ENCODE measurements around the gene GATA1.

GATA1 gene

DNA sequence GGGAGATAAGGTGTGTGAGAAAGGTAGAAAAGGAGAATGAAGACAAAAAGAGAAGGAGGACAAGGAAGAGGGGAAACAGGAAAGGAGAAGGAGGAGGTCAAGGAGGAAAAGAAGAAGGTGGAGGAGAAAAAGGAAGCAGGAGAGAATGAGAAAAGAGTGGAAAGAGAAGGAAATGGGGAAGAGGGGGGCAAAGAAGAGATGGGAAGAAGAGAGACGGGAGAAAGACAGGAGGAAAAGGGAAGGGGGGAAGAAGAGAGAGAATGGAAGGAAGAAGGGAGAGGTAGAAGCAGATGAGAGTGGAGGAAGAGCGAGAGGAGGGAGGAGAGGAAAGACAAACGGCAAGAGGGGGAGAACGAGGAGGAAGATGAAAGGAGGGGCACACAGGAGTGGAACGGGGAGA, 4.1 kb downstream of the GATA1 start:
- H3K4me3 ChIP-seq (ENCODE audit: low read depth, low read length) = no peak overlapping the region
- TF ChIP-seq, protein P1, sequence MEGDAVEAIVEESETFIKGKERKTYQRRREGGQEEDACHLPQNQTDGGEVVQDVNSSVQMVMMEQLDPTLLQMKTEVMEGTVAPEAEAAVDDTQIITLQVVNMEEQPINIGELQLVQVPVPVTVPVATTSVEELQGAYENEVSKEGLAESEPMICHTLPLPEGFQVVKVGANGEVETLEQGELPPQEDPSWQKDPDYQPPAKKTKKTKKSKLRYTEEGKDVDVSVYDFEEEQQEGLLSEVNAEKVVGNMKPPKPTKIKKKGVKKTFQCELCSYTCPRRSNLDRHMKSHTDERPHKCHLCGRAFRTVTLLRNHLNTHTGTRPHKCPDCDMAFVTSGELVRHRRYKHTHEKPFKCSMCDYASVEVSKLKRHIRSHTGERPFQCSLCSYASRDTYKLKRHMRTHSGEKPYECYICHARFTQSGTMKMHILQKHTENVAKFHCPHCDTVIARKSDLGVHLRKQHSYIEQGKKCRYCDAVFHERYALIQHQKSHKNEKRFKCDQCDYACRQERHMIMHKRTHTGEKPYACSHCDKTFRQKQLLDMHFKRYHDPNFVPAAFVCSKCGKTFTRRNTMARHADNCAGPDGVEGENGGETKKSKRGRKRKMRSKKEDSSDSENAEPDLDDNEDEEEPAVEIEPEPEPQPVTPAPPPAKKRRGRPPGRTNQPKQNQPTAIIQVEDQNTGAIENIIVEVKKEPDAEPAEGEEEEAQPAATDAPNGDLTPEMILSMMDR (IDR thresholded peaks at IDR 0.05; ENCODE audit: low read depth, low read length) = no peak

DNA sequence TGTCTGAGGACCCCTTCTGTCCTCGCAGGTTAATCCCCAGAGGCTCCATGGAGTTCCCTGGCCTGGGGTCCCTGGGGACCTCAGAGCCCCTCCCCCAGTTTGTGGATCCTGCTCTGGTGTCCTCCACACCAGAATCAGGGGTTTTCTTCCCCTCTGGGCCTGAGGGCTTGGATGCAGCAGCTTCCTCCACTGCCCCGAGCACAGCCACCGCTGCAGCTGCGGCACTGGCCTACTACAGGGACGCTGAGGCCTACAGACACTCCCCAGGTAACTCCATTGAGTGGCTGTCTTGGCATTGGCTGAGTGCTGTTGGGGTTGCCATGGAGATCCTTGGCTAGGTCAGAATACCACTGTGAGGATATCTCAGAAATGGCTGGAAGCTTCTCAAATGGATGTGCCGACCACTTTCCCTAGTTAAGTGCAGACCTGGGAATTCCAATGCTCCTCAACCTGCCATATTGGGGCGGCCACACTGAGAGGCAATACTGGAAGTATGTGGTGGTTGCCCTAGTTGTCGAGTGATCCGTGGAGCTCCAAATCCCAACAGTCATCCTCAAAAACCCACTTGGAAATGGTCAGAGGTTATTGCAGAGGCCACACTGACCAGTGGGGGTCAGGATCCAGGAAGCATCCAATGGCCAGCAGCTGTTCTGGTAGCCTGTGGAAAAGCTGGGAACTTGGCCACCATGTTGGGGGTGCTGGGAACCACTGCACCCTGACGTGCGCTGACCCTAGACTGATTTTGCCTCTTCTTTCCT, 4.9 kb downstream of the GATA1 start:
- TF ChIP-seq, protein P1 (IDR thresholded peaks at IDR 0.05; ENCODE audit: low read depth, low read length) = no peak
- H3K4me3 ChIP-seq (ENCODE audit: low read depth, low read length) = no peak overlapping the region

DNA sequence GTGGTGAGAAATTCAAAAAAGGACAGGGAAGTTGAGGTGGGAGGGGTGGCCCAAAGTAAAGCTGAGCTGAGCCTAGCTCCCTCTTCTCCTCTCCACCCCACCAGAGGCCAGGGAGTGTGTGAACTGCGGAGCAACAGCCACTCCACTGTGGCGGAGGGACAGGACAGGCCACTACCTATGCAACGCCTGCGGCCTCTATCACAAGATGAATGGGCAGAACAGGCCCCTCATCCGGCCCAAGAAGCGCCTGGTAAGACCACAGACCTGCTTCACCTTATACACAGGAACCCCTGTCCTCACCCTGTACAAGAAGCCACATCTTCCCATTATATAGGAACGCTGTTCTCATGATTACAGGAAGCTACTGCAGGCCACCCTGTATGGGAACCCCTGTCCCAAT, 5.8 kb downstream of the GATA1 start:
- TF ChIP-seq, protein P1 (IDR thresholded peaks at IDR 0.05; ENCODE audit: low read depth, low read length) = no peak
- H3K4me3 ChIP-seq (ENCODE audit: low read depth, low read length) = no peak overlapping the region

DNA sequence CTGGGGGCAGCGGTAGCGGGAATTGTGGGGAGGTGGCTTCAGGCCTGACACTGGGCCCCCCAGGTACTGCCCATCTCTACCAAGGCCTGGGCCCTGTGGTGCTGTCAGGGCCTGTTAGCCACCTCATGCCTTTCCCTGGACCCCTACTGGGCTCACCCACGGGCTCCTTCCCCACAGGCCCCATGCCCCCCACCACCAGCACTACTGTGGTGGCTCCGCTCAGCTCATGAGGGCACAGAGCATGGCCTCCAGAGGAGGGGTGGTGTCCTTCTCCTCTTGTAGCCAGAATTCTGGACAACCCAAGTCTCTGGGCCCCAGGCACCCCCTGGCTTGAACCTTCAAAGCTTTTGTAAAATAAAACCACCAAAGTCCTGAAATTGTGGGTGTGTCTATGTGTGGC, 7.5 kb downstream of the GATA1 start:
- TF ChIP-seq, protein P1 (IDR thresholded peaks at IDR 0.05; ENCODE audit: low read depth, low read length) = no peak
- H3K4me3 ChIP-seq (ENCODE audit: low read depth, low read length) = no peak overlapping the region

DNA sequence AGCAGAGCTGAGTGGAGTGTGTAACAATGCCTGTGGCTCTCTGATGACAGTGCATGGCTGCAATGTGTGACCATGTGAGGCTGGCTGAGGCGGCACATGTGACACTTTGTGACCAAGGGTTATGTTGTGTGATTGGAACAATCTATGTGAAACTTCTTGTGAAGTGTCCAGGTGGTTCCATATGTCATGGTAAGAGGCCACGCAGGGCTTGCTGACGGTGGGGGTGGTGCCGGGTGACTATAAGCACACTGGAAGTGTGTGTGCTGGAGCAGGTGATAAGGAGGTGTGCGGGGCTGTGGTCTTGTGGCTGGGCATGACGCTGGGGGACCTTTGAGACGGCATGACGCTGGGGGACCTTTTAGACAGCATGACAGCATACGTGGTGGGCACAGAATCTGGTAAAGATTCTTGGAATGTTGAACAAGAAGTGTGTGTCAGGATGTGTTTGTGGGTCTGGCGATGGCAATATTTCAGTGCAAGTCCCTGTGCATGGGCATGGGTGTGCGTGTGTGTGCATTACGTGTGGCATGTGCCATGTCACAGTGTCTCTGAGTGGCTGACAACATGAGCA, 8.0 kb downstream of the GATA1 start:
- TF ChIP-seq, protein P1 (IDR thresholded peaks at IDR 0.05; ENCODE audit: low read depth, low read length) = no peak
- no peak overlapping the region for H3K4me3 ChIP-seq (ENCODE audit: low read depth, low read length)

DNA sequence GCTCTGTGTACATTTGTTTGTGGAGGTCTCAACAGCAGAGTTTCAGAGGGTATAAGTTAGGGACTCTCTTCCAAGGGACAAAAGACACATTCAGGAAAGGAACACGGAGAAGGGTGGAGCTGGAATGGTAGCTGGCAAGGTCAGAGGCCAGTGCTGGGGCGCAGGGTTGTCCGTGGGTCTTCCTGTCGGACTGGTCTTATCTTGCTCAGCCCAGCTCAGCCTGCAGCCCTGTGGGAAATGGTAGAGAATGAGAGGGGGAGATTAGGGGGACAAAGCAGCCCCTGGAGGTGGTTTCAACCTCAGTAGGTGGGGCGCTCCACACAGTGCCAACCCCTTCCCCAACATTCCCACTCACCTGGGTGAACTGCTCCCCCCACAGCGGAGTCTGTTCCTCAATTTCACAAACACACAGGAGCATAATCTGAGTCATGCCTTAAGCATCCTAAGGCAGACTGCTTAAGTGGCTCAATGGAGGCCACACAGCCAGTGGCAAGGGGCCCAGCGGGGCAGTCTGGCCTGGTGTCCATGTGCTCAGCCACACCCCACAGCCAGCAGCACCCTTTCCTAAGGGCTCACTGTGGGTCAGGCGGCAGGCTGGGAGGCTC, 8.6 kb downstream of the GATA1 start:
- no peak overlapping the region for H3K4me3 ChIP-seq (ENCODE audit: low read depth, low read length)
- TF ChIP-seq, protein P1 (IDR thresholded peaks at IDR 0.05; ENCODE audit: low read depth, low read length) = no peak

DNA sequence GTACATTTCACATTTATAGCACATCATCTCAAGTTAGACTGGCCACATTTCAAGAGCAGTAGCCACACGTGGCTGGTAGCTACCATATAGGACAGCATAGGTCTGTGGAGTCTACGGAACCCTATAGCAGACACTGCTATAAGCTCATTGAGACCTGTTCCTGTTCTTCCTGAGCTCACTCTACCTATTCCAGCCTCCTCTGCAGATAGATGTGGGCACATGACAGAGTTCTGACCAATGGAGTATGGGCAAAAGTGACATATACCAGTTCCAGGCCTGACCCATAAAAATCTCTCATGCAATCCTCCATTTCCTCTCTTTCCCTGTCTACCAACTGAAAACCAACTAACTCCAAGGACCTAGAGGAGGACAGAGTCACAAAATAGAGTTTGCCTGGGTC, 11.9 kb downstream of the GATA1 start:
- TF ChIP-seq, protein P1 (IDR thresholded peaks at IDR 0.05; ENCODE audit: low read depth, low read length) = no peak

More for the DNA sequence above, 11.9 kb downstream of the GATA1 start:
- no peak overlapping the region for H3K4me3 ChIP-seq (ENCODE audit: low read depth, low read length)

All from WI38 (cell line).